Effector memory CD8-positive, alpha-beta T cell (primary cell): ENCODE data around the gene ANKDD1A.

Source experiments
- ATAC-seq: fragments of 150-1000 bp; cut with Tn5 transposase; replicated peaks from 2 replicates; pipeline ENCODE4 v1.10.0; 2021; ENCODE audit warnings: mild to moderate bottlenecking, moderate library complexity
- DNase-seq, 3 experiments: peaks; one replicate each; pipeline ENCODE4 v3.0.0; 2021
- H3K27ac Mint-ChIP-seq, 2 donors: one replicate each; pipeline ENCODE4 v1.8.0; 2022; ENCODE audit warnings: mild to moderate bottlenecking in 2 of 2, mixed read lengths in 2 of 2, moderate library complexity in 2 of 2
- H3K27me3 Mint-ChIP-seq, 2 donors: one replicate each; pipeline ENCODE4 v1.8.0; 2022; ENCODE audit warnings: mixed read lengths in 2 of 2
- H3K36me3 Mint-ChIP-seq: one replicate; pipeline ENCODE4 v1.8.0; 2022; ENCODE audit warnings: mild to moderate bottlenecking, moderate library complexity, mixed read lengths; ENCODE audit not compliant: insufficient read depth
- H3K4me1 Mint-ChIP-seq, 2 donors: one replicate each; pipeline ENCODE4 v1.8.0; 2022; ENCODE audit warnings: low read depth in 2 of 2, mixed read lengths in 2 of 2
- H3K4me3 Mint-ChIP-seq, 2 donors: one replicate each; pipeline ENCODE4 v1.8.0; 2022; ENCODE audit warnings: mild to moderate bottlenecking in 2 of 2, mixed read lengths in 2 of 2, moderate library complexity in 2 of 2
- H3K9me3 Mint-ChIP-seq, 2 donors: one replicate each; pipeline ENCODE4 v1.8.0; 2022; ENCODE audit warnings: mixed read lengths in 2 of 2

Gene ANKDD1A

DNA sequence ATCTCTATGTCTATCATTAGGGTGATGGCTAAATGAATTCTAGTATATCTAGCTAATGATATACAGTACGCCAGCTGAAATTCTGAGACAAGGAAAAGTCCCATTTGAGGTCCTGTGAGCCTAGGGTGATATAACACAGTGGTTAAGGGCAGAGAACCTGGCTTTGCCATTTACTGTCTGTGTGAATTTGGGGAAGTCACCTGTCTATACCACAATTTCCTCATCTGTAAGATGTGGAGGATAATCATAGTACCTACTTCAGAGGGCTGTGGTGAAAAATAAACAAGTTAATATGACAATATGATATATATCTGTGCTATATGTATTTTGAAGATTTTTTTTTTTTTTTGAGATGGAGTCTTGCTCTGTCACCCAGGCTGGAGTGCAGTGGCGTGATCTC lies 9.8 kb upstream of the ANKDD1A start:
- H3K4me1 Mint-ChIP-seq: peaks cover 49% of the 10 kb centered on the region in 2 donors
- peaks cover 18% of the 10 kb centered on the region for H3K36me3 Mint-ChIP-seq
- H3K4me3 Mint-ChIP-seq: peak overlapping the region; percentile 57 to 70
- ATAC-seq (peak; percentile 96), DNase-seq (peak; percentile 33 to 42 (median 39))
- H3K27ac Mint-ChIP-seq: peak overlapping the region; percentile 90 to 91
- peaks cover 0 to 1% of the 10 kb centered on the region in 2 donors for H3K9me3 Mint-ChIP-seq
- no peaks in the 10 kb centered on the region for H3K27me3 Mint-ChIP-seq

DNA sequence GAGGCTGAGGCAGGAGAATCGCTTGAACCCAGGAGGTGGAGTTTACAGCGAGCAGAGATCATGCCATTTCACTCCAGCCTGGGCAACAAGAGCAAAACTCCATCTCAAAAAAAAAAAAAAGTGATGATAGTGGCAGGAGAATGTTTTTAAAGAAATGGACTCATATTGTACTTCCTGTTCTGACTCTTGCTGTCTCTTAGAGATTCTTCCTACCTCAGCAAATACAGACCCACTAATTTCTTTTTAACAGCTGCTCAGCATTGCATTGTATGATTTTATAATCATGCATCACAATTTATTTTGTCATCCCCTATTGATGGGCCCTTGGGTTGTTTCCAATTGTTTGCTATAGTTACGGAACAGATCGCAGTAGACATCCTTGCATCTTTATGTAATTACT lies 8.8 kb upstream of the ANKDD1A start:
- Mint-ChIP-seq H3K4me1 (peaks cover 40 to 42% of the 10 kb centered on the region in 2 donors), H3K9me3 (peaks cover 0 to 1% of the 10 kb centered on the region in 2 donors), H3K36me3 (peaks cover 15% of the 10 kb centered on the region), H3K27me3 (no peaks in the 10 kb centered on the region), H3K4me3 (peak overlapping the region; percentile 19 to 57), H3K27ac (peak overlapping the region; percentile 49 to 91)
- ATAC-seq (no peak), DNase-seq (no peak)

DNA sequence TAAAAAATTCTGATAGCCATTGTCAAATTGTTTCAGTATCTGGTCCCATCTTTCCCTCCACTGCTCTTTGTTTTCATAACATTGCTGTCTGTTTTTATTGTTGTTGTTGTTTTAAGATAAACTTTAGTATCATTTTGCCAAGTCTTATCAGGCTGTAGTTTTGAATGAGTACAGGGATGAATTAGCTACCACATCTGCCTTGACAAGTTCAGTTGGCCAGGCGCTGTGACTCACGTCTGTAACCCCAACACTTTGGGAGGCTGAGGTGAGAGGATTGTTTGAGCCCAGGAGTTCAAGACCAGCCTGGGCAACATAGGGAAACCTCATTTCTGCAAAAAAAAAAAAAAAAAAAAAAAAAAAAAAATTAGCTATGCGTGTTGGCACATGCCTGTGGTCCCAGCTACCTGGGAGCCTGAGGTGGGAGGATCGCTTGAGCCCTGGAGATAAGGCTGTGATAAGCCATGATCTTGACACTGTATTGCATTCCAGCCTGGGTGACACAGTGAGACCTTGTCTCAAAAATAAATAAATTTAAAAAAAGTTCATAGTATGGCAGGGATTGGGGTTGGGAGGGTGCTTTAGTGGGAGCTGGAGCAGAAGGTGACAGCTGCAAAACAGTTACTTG lies 8.3 kb upstream of the ANKDD1A start:
- peaks cover 37% of the 10 kb centered on the region in 2 donors for H3K4me1 Mint-ChIP-seq
- H3K9me3 Mint-ChIP-seq: peaks cover 0 to 1% of the 10 kb centered on the region in 2 donors
- ATAC-seq: no peak
- H3K27me3 Mint-ChIP-seq: no peaks in the 10 kb centered on the region
- DNase-seq: no peak
- peak overlapping the region; percentile 9 to 19 for H3K4me3 Mint-ChIP-seq
- peaks cover 15% of the 10 kb centered on the region for H3K36me3 Mint-ChIP-seq
- peak overlapping the region; percentile 49 to 91 for H3K27ac Mint-ChIP-seq

DNA sequence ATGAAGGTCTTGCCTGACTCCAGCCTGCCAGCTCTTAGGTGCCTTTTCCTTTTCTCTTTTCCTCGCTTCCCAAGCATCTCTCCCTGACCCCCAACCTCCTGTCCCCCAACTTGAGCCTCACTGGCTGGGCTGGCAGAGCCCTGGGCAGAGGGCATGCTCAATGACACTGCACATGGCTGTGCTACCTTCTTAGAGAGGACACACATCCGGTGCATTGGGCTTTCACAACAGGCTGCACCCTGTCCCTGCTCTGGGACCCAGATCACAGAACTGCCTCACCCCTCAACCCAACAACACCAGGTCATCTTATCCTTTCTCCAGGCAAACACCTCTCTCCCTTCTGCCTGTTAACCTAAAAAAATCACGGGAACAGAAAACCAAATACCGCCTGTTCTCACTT lies 7.5 kb upstream of the ANKDD1A start:
- Mint-ChIP-seq H3K4me3 (no peak overlapping the region), H3K27me3 (no peaks in the 10 kb centered on the region), H3K36me3 (peaks cover 15% of the 10 kb centered on the region), H3K9me3 (peaks cover 0 to 1% of the 10 kb centered on the region in 2 donors), H3K27ac (no peak overlapping the region), H3K4me1 (peaks cover 36 to 37% of the 10 kb centered on the region in 2 donors)
- DNase-seq (no peak), ATAC-seq (no peak)

DNA sequence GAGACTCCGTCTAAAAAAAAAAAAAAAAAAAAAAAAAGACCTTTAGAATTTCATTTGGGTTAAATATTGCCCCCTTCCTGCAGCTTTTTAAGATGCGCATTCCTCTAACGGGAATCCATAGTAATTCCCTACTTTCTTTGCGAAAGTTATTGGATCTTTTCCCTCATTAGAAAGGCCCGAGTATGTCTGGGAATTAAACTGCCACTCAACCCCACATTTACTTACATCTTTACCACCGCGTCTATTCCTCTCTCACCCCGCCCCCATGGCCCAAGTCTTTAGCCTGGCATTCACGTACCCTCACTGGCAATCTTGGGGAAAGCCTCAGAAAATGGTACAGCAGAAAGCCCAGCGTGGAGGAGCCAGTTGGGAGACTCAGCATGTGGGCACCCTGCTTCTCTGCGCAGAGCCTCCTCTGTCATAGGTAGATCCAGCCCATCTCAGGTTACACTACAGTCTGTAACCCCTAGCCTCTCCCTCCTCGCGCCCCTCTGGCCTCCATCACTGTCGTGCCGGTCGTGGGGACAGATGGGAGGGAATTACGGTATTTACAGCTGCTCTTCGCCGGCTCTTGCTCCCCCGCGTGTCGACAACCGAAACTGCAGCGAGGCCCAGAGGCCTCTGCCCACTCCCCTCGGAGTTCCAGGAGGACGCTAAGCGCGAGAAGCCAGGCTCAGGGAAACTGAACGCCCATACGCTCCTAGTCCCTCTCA lies 6.4 kb upstream of the ANKDD1A start:
- DNase-seq: peak; percentile 73 to 79 (median 73)
- Mint-ChIP-seq H3K4me1 (peaks cover 33 to 37% of the 10 kb centered on the region in 2 donors), H3K27ac (peak overlapping the region in 1 of 2 donors; percentile 54), H3K9me3 (peaks cover 0 to 1% of the 10 kb centered on the region in 2 donors), H3K36me3 (peaks cover 17% of the 10 kb centered on the region), H3K27me3 (no peaks in the 10 kb centered on the region), H3K4me3 (peak overlapping the region; percentile 70 to 75)
- ATAC-seq: peak; percentile 39

DNA sequence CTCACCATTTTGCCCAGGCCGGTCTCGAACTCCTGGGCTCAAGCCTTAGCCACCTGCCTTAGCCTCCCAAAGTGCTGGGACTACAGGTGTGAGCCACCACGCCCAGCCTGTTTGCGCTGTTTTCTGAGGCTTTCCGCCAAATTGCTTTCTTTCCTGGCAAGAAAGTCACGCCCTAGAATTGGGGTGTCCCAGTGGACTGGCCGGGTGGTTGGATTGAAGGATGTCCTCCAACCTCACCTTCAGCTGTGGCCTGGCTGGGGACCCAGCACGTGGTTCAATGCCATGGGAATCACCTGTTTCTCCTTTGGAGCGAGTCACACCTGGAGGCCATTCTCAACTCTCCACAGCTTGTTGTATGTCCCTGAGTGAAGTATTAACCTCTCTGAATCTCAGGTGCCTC lies 5.8 kb upstream of the ANKDD1A start:
- Mint-ChIP-seq H3K27ac (peak overlapping the region in 1 of 2 donors; percentile 54), H3K4me3 (peak overlapping the region; percentile 70 to 75)
- no peak for ATAC-seq

DNA sequence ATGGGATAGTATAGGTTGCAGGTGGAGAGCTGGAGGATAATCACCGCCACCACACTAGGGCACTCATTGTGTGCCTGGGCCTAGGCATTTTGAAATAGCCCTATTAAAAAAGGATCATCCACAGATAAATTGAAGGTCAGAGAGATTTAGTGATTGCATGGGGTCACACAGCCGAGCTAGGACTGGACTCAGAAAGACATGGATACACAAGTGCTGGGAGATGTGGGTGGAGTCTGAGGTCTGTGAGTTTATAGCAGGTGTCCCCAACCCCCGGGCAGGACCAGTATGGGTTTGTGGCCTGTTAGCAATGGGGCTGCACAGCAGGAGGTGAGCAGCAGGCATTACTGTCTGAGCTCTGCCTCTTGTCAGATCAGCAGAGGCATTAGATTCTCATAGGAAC lies 5.3 kb upstream of the ANKDD1A start:
- Mint-ChIP-seq H3K36me3 (peaks cover 13% of the 10 kb centered on the region), H3K9me3 (no peaks in the 10 kb centered on the region), H3K4me3 (no peak overlapping the region), H3K4me1 (peaks cover 39 to 41% of the 10 kb centered on the region in 2 donors), H3K27me3 (no peaks in the 10 kb centered on the region), H3K27ac (peak overlapping the region in 1 of 2 donors; percentile 54)
- no peak for ATAC-seq
- DNase-seq: no peak

More for the DNA sequence above, 5.8 kb upstream of the ANKDD1A start:
- Mint-ChIP-seq H3K36me3 (peaks cover 17% of the 10 kb centered on the region), H3K9me3 (no peaks in the 10 kb centered on the region), H3K27me3 (no peaks in the 10 kb centered on the region), H3K4me1 (peaks cover 34 to 39% of the 10 kb centered on the region in 2 donors)
- DNase-seq: no peak

DNA sequence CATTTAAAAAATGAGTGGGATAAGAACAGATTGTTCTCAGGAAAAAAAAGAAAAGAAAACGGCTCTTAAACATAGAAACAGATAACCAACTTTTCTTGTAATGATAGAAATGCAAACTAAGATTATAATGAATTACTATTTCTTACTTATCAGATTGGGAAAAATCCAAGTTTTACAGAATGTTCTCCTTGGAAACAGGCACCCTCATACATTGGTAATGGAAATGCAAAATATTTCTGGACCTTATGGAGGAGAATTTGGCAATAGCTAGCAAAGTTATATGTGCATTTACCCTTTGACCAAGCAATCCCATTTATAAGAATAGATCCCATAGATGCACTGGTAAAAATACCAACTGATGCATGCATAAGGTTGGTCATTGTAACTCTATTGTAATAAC lies 3.7 kb upstream of the ANKDD1A start:
- Mint-ChIP-seq H3K27me3 (no peaks in the 10 kb centered on the region), H3K27ac (no peak overlapping the region), H3K4me3 (no peak overlapping the region), H3K4me1 (peaks cover 30 to 32% of the 10 kb centered on the region in 2 donors), H3K9me3 (no peaks in the 10 kb centered on the region), H3K36me3 (peaks cover 5% of the 10 kb centered on the region)
- no peak for ATAC-seq
- DNase-seq: no peak

DNA sequence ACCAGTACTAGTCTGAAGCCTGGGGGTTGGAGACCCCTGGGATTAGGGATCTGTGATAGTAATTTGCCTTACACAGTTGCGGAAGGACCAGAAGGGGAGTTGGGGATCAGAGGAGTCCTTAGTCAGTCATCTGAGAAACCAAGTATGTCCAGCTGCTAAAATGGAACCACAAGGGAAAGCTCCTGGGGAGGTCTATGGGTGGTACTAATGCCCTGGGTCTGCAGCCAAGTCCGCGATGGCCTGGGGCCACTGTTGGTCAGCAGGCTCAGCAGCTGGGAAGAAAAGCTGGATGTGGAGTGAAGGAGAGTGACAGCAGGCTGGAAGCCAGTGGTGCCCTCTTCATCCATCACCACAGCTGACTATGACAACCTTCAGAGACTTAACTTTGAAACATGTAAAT lies 2.2 kb upstream of the ANKDD1A start:
- Mint-ChIP-seq H3K36me3 (peaks cover 5% of the 10 kb centered on the region), H3K4me1 (peaks cover 19 to 22% of the 10 kb centered on the region in 2 donors), H3K4me3 (no peak overlapping the region), H3K27me3 (no peaks in the 10 kb centered on the region), H3K27ac (no peak overlapping the region), H3K9me3 (no peaks in the 10 kb centered on the region)
- no peak for DNase-seq
- no peak for ATAC-seq

DNA sequence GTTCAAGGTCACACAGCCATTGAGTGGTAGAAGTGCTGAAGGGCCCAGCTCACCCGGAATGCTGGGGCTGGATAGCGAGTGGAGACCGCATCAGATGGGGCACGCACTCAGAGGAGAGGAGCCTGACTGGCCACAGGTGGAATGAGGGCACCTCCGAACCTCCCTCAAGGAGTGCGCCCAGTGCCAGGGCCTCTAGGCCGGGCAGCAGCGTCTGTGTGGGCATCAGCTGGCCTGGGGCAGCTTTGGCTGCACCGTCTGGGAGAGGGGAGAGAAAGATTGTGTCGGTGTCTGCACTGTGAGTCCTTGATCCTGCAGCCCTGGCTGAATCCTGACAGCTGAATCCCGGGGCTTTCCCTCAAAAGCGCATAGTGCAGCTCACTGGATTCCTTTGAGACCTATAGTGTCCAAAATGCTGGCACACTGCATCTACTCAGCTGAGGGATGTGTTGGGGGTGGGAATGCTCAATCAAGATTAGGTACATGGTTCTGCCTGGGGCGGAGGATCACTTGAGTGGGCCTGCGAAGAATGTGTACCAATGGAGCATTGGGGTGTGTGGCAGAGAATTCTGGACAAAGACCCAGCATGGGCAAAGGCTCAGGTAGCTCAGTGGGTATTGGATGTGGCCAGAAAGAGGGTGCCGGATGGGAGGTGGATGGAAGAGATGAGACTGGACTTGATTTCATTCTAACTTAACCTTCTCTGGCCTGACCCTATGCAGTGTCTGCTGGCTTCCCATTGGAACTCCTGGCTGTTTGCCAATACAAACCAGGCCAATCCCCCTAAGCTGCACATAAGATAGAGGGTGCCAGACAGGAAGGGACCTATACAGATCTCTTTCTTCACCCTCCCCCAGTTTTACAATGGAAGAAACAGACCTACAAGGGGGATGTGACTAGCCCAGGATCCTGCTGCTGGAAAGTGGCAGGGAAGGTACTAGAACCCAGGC lies 950 bp downstream of the ANKDD1A start:
- H3K4me3 Mint-ChIP-seq: peak overlapping the region; percentile 4 to 6
- ATAC-seq (no peak), DNase-seq (no peak)
- H3K27me3 Mint-ChIP-seq: no peaks in the 10 kb centered on the region
- H3K36me3 Mint-ChIP-seq: peaks cover 6% of the 10 kb centered on the region
- H3K4me1 Mint-ChIP-seq: peaks cover 10 to 32% of the 10 kb centered on the region in 2 donors
- H3K9me3 Mint-ChIP-seq: no peaks in the 10 kb centered on the region
- no peak overlapping the region for H3K27ac Mint-ChIP-seq

DNA sequence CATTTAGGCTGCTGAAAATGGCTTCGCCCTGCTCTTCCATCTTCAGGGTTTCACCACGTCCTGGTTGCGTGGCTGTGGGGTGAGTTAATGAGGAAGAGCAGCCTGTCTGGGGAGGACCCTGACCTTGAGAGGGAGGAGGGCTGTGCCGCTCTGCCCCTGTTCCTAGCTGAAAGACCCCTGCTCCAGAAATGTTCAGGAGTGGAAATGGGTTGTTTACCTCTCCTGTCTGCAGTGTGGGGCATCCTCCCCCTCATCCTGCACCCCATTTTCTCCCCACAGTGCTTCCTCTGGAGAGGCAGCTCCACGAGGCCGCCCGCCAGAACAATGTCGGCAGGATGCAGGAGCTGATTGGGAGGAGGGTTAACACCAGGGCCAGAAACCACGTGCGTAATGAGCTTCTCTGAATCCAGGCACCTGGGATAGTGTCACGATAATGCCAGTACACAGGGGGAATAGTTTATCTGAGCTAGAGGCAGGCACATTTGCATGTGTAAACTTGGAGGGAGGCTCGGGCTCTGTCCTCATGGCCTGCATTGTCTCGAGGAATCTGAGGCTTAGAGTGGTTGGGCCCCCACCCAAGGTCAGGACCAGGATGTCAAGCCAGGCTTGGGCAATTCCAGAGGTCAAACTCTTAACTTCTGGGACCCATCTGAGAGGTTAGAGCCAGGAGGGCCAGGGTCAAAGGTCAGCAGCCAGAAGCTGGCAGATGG lies 4.0 kb downstream of the ANKDD1A start:
- DNase-seq: no peak
- H3K36me3 Mint-ChIP-seq: peaks cover 4% of the 10 kb centered on the region
- no peak overlapping the region for H3K4me3 Mint-ChIP-seq
- ATAC-seq: no peak
- peak overlapping the region in 1 of 2 donors; percentile 51 for H3K27ac Mint-ChIP-seq
- H3K9me3 Mint-ChIP-seq: no peaks in the 10 kb centered on the region
- peaks cover 10 to 32% of the 10 kb centered on the region in 2 donors for H3K4me1 Mint-ChIP-seq
- H3K27me3 Mint-ChIP-seq: no peaks in the 10 kb centered on the region

DNA sequence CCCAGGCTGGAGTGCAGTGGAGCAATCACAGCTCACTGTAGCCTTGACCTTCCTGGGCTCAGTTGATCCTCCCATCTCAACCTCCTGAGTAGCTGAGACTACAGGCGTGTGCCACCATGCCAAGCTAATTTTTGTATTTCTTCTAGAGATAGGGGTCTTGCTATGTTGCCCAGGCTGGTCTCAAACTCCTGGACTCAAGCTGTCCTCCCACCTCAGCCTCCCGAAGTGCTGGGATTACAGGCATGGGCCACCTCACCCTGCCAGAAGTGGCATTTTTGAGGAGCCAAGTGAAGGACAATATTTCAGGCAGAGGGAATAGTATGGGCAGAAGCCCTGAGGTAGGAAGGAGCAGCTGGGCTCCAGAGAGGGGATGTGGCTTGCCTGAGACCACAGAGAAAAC lies 4.7 kb downstream of the ANKDD1A start:
- DNase-seq: no peak
- Mint-ChIP-seq H3K36me3 (peaks cover 4% of the 10 kb centered on the region), H3K27me3 (no peaks in the 10 kb centered on the region), H3K4me3 (no peak overlapping the region), H3K9me3 (no peaks in the 10 kb centered on the region), H3K27ac (peak overlapping the region; percentile 31 to 51), H3K4me1 (peaks cover 4 to 26% of the 10 kb centered on the region in 2 donors)
- ATAC-seq: no peak

DNA sequence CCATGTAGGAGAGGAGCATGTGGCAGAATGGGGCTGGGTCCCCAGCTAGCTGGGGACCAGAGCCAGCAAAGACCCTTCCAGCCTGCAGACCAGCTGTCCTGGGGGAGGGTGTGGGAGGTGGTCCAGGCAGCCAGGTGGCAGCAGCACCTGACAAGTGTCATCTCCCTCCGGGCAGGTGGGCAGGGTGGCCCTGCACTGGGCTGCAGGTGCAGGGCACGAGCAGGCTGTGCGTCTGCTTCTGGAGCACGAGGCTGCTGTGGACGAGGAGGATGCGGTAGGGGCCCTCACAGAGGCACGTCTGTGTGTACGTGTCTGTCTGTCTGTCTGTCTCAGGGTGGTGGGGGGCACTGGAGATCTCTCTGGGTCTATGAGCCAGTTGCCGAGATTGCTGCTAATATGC lies 5.5 kb downstream of the ANKDD1A start:
- no peaks in the 10 kb centered on the region for H3K27me3 Mint-ChIP-seq
- H3K36me3 Mint-ChIP-seq: peaks cover 6% of the 10 kb centered on the region
- H3K27ac Mint-ChIP-seq: peak overlapping the region in 1 of 2 donors; percentile 31
- no peak overlapping the region for H3K4me3 Mint-ChIP-seq
- DNase-seq: no peak
- H3K4me1 Mint-ChIP-seq: peaks cover 2 to 21% of the 10 kb centered on the region in 2 donors
- H3K9me3 Mint-ChIP-seq: no peaks in the 10 kb centered on the region
- no peak for ATAC-seq
